Measurements from ENCODE around the gene CSNK1E. TPM values are rescaled to one million over a fixed set of nuclear protein-coding genes. Genes with fewer than 3 reads are reported as not detected.

Gene CSNK1E
- total RNA-seq, 2 experiments from 2014 or later: 99.9 to 102 TPM

DNA sequence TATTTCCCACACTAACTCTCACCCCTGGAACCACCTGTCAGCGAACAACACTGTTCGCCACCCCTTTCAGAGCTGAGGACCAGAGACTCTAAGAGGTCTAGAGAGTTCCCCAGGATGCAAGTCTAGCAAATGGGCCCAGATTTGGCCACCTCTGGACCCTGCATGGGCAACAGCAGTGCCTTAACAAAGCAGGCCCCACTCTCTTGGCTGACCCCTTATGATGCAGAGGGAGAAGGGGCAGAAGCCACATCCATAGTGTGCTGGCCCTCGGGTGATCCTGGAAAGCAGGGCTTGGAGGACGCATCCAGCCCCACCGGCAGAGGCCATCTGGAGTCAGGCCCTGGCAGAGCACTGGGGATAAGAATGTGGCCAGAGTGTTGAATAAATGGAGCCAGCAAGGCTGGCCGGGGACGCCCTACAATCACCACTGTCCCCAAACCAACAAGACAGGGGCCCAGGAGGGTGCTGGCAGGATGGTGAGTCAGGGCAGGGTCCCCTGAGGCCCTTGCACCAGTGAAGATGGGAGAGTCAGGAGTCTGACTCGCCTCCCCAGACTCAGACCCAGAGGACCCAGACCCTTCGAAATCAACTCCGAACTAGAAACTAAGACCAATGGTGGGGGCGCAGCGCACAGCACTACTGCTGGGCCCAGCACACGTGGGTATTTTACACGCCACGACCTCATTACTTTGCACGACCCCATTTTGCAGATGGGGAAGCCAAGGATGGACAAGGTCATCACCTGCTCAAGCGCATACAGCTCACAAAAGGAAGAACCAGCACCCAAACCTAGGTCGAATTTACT is 6.5 kb downstream of the CSNK1E start:
- Mint-ChIP-seq H3K9me3 (no peaks in the 10 kb centered on the region), H3K36me3 (ENCODE audit: low read depth) (peaks cover 27% of the 10 kb centered on the region), H3K27me3 (no peaks in the 10 kb centered on the region), H3K27ac (peak overlapping the region; percentile 75), H3K4me3 (no peak overlapping the region), H3K4me1 (peaks cover 70% of the 10 kb centered on the region)
- DNase-seq: no peak
- CTCF ChIA-PET: interaction anchor here (0.5 to 1.1 kb wide), 3 partner anchors 42 to 210 kb away, joined by 3 to 4 read pairs (median 3); no protein-coding TSS in a partner anchor
- POLR2A ChIA-PET: no interaction called here

GRCh38 chr22:38309614-38310517 is 7.4 kb downstream of the CSNK1E start:
- Mint-ChIP-seq H3K36me3 (ENCODE audit: low read depth) (peaks cover 27% of the 10 kb centered on the region), H3K9me3 (no peaks in the 10 kb centered on the region)
- POLR2A ChIA-PET: no interaction called here

DNA sequence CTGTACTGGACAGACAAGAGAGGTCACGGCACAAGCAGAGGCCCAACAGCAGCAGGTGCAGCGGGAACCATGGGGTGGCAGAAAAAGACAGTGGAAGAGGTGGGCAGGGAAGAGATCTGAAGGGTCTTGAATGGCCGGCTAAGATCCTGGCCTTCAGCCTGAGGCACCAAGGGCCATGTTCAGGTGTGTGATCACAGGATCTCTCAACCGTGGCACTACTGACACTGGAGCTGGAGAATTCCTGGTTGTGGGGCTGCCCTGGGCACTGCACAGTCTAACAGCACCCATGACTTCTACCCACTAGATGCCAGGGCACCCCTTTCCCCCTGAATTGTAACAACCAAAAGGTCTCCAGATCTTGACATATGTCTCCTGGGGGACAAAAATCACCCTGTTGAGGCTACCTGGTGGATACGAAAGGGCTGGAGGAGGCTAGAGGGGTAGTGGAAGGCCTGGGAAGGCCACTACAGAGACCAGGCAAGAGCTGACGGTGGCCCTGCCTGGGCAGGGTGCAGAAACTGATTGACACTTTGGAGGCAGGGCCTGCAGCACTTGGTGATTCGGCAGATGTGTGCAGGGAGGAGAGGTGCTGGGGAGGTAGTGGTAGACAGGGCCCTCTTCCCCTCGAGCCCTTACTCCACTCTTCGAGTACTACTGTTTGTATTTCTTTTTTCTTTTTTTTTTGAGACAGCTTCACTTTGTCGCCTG is 8.3 kb downstream of the CSNK1E start:
- POLR2A ChIA-PET: no interaction called here

More at GRCh38 chr22:38309614-38310517, 7.4 kb downstream of the CSNK1E start:
- H3K27me3 Mint-ChIP-seq: no peaks in the 10 kb centered on the region
- DNase-seq: no peak
- no peak overlapping the region for H3K4me3 Mint-ChIP-seq
- peak overlapping the region; percentile 44 for H3K27ac Mint-ChIP-seq
- CTCF ChIA-PET: interaction anchor here (0.5 to 0.6 kb wide), 2 partner anchors 169 to 209 kb away, joined by 3 to 4 read pairs; no protein-coding TSS in a partner anchor
- H3K4me1 Mint-ChIP-seq: peaks cover 68% of the 10 kb centered on the region

DNA sequence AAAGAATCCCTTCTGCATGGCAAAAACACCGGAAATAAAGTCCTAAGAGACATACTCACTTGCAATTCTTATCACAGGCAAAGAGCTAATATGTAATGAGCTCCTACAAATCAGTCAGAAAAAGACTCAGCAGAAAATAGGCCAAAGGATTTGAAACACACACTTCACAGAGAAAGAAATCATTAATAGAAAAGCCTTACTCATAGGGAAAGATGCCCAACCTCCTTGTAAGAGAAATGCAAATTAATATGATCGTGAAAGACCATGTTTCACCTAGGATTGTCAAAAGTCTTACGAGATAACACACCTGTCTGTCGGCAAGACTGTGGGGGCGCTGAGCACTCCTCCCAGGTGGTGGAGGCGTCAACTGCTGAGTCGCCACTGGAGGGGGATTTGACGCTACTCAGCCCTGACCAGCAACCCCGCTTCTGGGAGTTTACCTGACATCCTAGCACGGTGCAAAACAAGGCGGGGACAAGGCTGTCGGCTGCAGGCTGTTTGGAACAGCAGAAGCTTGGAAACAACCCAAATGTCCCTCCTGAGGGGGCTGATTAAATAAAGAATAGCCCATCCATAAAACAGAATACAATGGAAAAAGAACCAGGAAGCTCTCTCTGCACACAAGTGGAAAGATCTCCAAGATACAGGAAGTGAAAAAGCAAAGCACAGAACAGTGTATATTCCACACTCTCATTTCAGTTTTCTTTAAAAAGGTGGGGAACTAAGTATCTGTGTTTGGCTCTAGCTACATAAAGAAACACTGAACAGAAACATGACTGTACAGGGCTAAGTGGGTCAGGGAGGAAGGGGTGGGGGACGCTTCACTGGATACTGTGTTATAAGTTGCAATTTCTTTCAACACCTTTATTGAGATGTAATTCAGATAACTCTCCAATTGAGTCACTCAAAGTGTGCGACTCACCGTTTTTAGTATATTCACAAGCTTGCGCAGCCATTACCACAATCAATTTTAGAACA is 11.5 kb downstream of the CSNK1E start:
- Mint-ChIP-seq H3K36me3 (ENCODE audit: low read depth) (peaks cover 39% of the 10 kb centered on the region), H3K27ac (peak overlapping the region; percentile 77), H3K4me3 (peak overlapping the region; percentile 40), H3K4me1 (peaks cover 35% of the 10 kb centered on the region), H3K27me3 (no peaks in the 10 kb centered on the region), H3K9me3 (no peaks in the 10 kb centered on the region)
- ChIA-PET CTCF (interaction anchor here (0.6 to 1.6 kb wide), 11 partner anchors 9 to 707 kb away, joined by 3 to 6 read pairs (median 4); no protein-coding TSS in a partner anchor), POLR2A (interaction anchor here (0.6 to 2.2 kb wide), 7 partner anchors 9 to 103 kb away, joined by 3 to 14 read pairs (median 4); partner anchors contain the start of genes CSNK1E and TMEM184B)
- peak; percentile 46 for DNase-seq

More for the DNA sequence above, 8.3 kb downstream of the CSNK1E start:
- H3K27me3 Mint-ChIP-seq: no peaks in the 10 kb centered on the region
- CTCF ChIA-PET: no interaction called here
- no peak overlapping the region for H3K4me3 Mint-ChIP-seq
- no peaks in the 10 kb centered on the region for H3K9me3 Mint-ChIP-seq
- peaks cover 65% of the 10 kb centered on the region for H3K4me1 Mint-ChIP-seq
- no peak overlapping the region for H3K27ac Mint-ChIP-seq
- DNase-seq: no peak
- peaks cover 32% of the 10 kb centered on the region for H3K36me3 Mint-ChIP-seq (ENCODE audit: low read depth)

- POLR2A ChIA-PET: no interaction called here
- no peaks in the 10 kb centered on the region for H3K27me3 Mint-ChIP-seq
- no peak overlapping the region for H3K4me3 Mint-ChIP-seq
- DNase-seq: no peak
- CTCF ChIA-PET: interaction anchor here (1.2 kb wide), 1 partner anchor 48 kb away, joined by 4 read pairs; no protein-coding TSS in a partner anchor
- H3K27ac Mint-ChIP-seq: no peak overlapping the region
- H3K36me3 Mint-ChIP-seq (ENCODE audit: low read depth): peaks cover 43% of the 10 kb centered on the region
- H3K9me3 Mint-ChIP-seq: no peaks in the 10 kb centered on the region
- H3K4me1 Mint-ChIP-seq: peaks cover 30% of the 10 kb centered on the region
These were observed 12.7 kb downstream of the CSNK1E start for GRCh38 chr22:38304526-38304925.

DNA sequence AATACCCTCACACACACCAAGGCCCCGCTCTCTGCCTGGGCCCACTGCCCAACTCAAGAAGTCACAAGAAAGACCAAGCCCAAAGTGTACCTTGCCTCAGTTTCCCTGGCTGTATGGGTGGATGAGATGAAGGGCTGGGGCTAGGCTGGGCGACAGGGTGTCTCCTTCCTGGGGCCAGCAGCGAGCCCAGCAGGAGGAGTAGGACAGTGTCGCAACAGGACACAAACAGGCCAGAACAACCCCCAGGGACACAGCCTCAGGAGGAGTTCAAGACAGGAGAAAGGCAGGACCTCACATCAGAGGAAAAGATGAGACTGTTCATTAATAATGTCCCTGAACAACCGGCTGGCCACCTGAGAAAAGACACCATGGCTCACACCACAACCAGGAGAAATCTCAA is 13.3 kb downstream of the CSNK1E start:
- Mint-ChIP-seq H3K27me3 (no peaks in the 10 kb centered on the region), H3K4me1 (peaks cover 28% of the 10 kb centered on the region), H3K36me3 (ENCODE audit: low read depth) (peaks cover 44% of the 10 kb centered on the region), H3K27ac (no peak overlapping the region), H3K4me3 (no peak overlapping the region), H3K9me3 (no peaks in the 10 kb centered on the region)
- no peak for DNase-seq
- POLR2A ChIA-PET: no interaction called here
- CTCF ChIA-PET: no interaction called here

DNA sequence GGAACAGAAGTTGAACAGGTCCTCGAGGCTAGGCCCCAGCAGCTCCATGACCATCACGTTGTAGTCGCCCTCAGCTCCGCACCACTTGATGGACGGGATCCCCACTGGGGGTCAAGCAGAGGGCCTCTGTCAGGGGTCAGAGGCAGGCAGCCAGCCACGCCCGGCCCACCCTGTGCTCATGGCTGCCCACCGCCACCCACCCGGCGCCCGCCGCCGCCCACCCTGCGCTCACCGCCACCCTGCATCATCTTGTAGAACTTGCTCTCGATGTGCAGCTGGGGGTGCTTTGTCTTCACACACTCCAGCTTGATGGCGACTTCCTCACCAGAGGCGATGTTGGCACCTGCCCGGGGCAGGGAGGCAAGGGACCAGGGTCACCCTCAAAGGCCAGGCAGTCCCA is 14.3 kb downstream of the CSNK1E start:
- Mint-ChIP-seq H3K4me3 (no peak overlapping the region), H3K27ac (no peak overlapping the region), H3K9me3 (no peaks in the 10 kb centered on the region), H3K27me3 (no peaks in the 10 kb centered on the region), H3K4me1 (peaks cover 27% of the 10 kb centered on the region), H3K36me3 (ENCODE audit: low read depth) (peaks cover 48% of the 10 kb centered on the region)
- ChIA-PET CTCF (no interaction called here), POLR2A (no interaction called here)
- DNase-seq: no peak

DNA sequence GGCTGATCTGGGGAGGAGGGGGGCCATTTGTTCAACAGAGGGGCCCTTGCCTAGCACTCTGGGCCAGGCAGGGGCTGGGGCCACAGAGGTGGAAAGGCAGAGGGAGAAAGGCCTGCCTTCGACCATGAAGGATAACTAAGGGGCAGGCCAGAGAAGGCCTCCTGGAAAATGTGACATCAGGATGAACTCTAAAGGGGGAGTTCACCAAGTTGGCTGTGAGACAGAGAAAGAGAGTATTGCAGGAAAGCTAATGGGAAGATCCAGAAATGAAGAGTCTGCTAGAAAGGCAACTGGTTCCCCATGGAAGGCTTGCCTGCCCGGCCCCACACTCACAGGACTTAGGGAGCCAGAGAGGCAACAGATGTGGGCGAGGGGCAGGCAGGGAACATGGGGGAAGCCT is 16.3 kb downstream of the CSNK1E start:
- POLR2A ChIA-PET: no interaction called here
- Mint-ChIP-seq H3K9me3 (no peaks in the 10 kb centered on the region), H3K4me1 (peaks cover 17% of the 10 kb centered on the region), H3K36me3 (ENCODE audit: low read depth) (peaks cover 52% of the 10 kb centered on the region), H3K4me3 (no peak overlapping the region), H3K27me3 (no peaks in the 10 kb centered on the region), H3K27ac (no peak overlapping the region)
- no peak for DNase-seq
- CTCF ChIA-PET: no interaction called here

DNA sequence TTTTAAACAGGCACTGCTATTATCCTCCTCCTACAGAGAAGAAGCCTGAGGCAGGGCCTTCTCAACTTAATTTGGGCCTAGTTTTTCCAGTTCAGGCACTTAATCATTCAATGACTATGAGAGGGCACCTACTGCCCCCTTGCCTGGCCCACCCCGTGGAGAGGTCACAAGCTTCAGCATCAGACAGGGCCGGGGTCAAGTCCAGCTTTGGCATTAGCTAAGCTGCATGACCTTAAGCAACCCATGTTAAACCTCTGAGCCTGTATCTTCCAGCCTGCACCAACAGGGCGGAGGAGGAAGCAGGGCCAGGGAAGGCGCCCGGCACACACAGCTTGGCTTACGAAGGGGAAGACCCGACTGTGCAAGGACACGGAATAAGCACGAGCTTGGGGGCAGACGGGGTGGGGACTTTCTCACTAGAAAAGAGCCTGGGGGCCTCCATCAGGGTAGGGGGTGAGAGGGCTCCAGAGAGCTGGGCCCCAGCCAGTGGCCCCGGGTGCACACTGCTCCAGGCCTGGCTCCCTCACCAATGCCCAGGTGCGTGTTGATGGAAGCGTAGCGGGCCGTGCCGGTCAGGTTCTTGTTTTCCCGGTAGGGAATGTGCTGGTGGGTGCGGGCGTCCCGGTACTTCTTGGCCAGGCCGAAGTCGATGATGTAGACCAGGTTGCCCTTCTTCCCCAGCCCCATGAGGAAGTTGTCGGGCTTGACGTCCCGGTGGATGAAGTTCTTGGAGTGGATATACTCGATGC is 16.9 kb downstream of the CSNK1E start:
- H3K4me1 Mint-ChIP-seq: peaks cover 12% of the 10 kb centered on the region
- DNase-seq: no peak
- H3K27me3 Mint-ChIP-seq: no peaks in the 10 kb centered on the region
- no peak overlapping the region for H3K27ac Mint-ChIP-seq
- CTCF ChIA-PET: no interaction called here
- H3K36me3 Mint-ChIP-seq (ENCODE audit: low read depth): peaks cover 52% of the 10 kb centered on the region
- H3K4me3 Mint-ChIP-seq: no peak overlapping the region
- POLR2A ChIA-PET: no interaction called here
- no peaks in the 10 kb centered on the region for H3K9me3 Mint-ChIP-seq

- H3K9me3 Mint-ChIP-seq: no peaks in the 10 kb centered on the region
These were observed 17.5 kb downstream of the CSNK1E start for GRCh38 chr22:38299770-38300102.

GRCh38 chr22:38298312-38299005 is 18.8 kb downstream of the CSNK1E start:
- peaks cover 49% of the 10 kb centered on the region for H3K36me3 Mint-ChIP-seq (ENCODE audit: low read depth)
- no peaks in the 10 kb centered on the region for H3K27me3 Mint-ChIP-seq
- H3K27ac Mint-ChIP-seq: no peak overlapping the region
- no peaks in the 10 kb centered on the region for H3K9me3 Mint-ChIP-seq
- H3K4me3 Mint-ChIP-seq: no peak overlapping the region
- ChIA-PET CTCF (interaction anchor here (0.8 kb wide), 1 partner anchor 273 kb away, joined by 3 read pairs; no protein-coding TSS in a partner anchor), POLR2A (interaction anchor here (0.8 kb wide), 1 partner anchor 31 kb away, joined by 3 read pairs; no protein-coding TSS in a partner anchor)
- no peaks in the 10 kb centered on the region for H3K4me1 Mint-ChIP-seq
- peak; percentile 42 for DNase-seq

More at GRCh38 chr22:38299770-38300102, 17.5 kb downstream of the CSNK1E start:
- Mint-ChIP-seq H3K4me1 (peaks cover 8% of the 10 kb centered on the region), H3K4me3 (no peak overlapping the region), H3K27me3 (no peaks in the 10 kb centered on the region), H3K27ac (no peak overlapping the region), H3K36me3 (ENCODE audit: low read depth) (peaks cover 54% of the 10 kb centered on the region)
- no peak for DNase-seq
- CTCF ChIA-PET: no interaction called here
- POLR2A ChIA-PET: no interaction called here
